Activated CD4-positive, alpha-beta T cell treated with anti-CD3 and anti-CD28 coated beads, Interleukin-2, amount 10 ng/mL, durations not matched to agents 24 days and 14 days (primary cell): ENCODE data around the gene MGAT4B. TPM values are rescaled to one million over a fixed set of nuclear protein-coding genes. Genes with fewer than 3 reads are reported as not detected.
A peak's percentile ranks its signal among the peaks of the same experiment; 100 is the strongest.

ENCODE experiments used
- DNase-seq: peaks from one replicate; pipeline ENCODE4 v3.0.0; 2022
- H3K27ac Mint-ChIP-seq: one replicate; pipeline ENCODE4 v1.8.0; 2022; ENCODE audit warnings: mild to moderate bottlenecking, mixed read lengths
- H3K27me3 Mint-ChIP-seq: one replicate; pipeline ENCODE4 v1.8.0; 2022; ENCODE audit warnings: mixed read lengths
- H3K36me3 Mint-ChIP-seq: one replicate; pipeline ENCODE4 v1.8.0; 2022; ENCODE audit warnings: low read depth, mild to moderate bottlenecking, mixed read lengths
- H3K4me1 Mint-ChIP-seq: one replicate; pipeline ENCODE4 v1.8.0; 2021; ENCODE audit warnings: mixed read lengths
- H3K4me3 Mint-ChIP-seq: one replicate; pipeline ENCODE4 v1.8.0; 2022; ENCODE audit warnings: mild to moderate bottlenecking, moderate library complexity, mixed read lengths
- H3K9me3 Mint-ChIP-seq: one replicate; pipeline ENCODE4 v1.8.0; 2021; ENCODE audit warnings: mixed read lengths
- intact Hi-C: fragments of 100-400 bp; cut with micrococcal nuclease; formaldehyde crosslinking; loops from one replicate; pipeline ENCODE4 v1.15.1; 2023
- total RNA-seq: library from RNA; stranded (reverse); gene quantifications from 2 replicates; pipeline ENCODE4 v1.2.3, GENCODE V29; 2022

MGAT4B gene
- total RNA-seq, 1 donor from 2014 or later = 126 TPM

DNA sequence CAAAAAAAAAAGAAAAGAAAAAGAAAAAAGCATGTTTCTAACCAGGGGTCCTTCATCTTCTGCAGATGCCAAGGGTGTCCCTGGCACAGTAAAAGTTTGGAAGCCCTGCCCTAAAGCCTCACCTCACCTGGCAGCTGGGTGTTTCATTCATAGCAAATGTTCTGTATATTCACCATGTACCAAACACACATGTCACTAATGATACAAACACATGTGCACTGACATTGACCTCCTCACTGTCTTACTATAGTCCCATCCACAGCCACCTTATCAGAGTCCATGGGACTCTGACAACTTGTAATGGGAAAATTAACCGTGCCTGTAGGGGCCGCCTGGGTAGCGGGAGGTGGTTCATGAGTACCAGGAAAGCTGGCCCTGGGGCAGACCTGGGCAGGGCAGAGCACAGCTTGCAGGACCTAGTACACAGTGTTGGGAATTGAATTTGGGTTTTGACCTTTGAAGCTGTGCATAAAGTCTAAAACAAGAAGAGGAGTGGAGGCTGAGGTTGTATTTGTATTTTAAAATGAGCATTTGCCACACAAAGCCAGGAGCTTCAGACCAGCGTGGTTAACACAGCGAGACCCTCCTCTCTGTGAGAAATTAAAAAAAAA is 6.4 kb upstream of the MGAT4B start:
- Mint-ChIP-seq H3K9me3 (no peaks in the 10 kb centered on the region), H3K4me1 (peaks cover 5% of the 10 kb centered on the region), H3K27me3 (no peaks in the 10 kb centered on the region), H3K36me3 (peaks cover 33% of the 10 kb centered on the region), H3K27ac (no peak overlapping the region), H3K4me3 (no peak overlapping the region)
- intact Hi-C loops = no loop called here
- no peak for DNase-seq

DNA sequence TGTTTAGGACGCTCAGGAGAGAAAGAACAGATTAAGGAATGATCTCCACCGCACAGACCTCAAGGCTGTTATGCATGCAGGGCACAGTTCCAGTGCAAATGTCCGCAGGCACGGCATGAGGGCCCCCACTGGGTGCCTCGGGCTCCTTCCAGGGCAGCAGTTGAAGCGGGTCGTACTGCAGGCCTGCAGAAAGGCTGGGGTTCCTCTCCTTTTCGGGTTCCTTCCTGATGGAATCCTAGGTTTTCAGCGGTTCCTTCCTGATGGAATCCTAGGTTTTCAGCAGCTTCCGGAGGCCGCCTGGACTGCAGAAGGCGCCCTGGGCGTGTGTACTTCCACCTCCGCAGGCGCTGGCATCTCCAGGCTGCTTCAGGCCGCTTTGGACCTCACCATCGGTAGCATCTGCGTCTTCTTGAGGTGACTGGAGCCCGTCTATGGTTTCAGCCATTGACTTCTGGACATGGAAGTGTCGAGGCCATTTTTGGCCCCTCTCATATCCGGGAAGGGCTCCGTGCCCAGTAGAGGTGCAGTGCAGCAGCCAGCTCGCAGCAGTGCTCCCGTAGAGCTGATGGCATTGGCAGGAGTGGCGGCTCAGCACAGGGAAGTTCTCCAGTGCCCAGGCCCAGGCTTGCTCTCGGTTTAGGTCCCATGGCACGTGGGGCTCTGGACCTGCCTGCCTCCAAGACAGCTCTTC is 5.6 kb upstream of the MGAT4B start:
- no peak for DNase-seq
- intact Hi-C loops = no loop called here
- H3K4me3 Mint-ChIP-seq = no peak overlapping the region
- H3K36me3 Mint-ChIP-seq = peaks cover 33% of the 10 kb centered on the region
- no peaks in the 10 kb centered on the region for H3K9me3 Mint-ChIP-seq
- H3K27me3 Mint-ChIP-seq = no peaks in the 10 kb centered on the region
- peaks cover 2% of the 10 kb centered on the region for H3K4me1 Mint-ChIP-seq
- no peak overlapping the region for H3K27ac Mint-ChIP-seq

DNA sequence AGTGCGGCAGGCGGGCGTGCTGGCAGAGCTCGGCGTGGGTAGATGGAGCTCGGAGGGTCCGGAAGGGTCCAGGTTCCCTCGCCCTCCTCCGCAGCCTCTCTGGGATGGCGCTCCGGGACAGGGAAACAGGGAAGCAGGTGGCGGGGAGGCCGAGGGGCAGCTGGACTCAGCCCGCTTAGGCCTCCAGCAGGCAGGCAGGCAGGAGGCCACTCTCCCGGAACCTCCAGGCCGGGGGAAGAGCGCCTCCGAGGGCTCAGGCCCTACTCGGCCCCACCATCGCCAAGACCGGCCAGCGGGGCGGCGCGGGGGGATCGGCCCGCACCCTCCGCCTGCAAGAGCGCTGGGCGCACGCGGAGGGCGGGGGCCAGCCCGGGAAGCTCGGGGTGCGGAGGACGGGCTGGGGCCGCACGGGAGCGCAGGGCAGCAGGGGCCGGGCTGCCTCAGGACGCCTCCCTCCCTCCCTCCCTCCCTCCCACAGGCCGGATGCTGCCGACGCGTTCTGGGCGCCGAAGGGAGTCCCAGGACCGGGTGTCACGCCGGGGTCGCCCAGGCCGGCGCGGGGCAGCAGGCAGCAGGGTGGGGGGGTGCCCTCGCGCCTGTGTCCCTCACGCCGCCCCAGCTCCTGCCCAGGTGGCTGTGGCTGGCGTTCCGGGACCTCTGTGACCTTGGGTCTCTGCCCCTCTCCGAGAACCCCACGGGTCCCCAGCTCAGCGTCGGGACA is 977 bp downstream of the MGAT4B start:
- H3K36me3 Mint-ChIP-seq = peaks cover 9% of the 10 kb centered on the region

DNA sequence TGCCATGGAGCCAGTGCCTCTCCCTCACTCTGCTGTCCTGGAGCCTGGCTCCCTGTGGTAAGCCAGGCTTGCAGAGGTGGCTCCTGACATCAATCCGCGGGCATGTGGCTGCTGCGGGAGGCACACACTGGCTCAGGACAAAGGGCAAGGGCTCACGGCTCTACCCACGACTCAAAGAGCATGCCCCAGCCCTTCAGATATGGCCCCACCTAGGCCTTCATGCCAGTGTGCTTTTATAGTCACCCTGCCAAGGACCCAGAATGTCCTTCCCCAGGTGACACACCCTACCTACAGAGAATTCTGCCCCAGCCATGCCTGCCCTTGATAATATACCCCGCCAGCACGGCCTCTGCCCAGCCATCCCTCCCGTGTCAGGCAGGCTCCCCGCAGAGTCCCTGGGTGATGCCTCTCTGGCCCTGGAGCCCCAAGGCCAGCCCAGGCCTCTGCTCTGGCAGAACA is 1.6 kb downstream of the MGAT4B start:
- no peaks in the 10 kb centered on the region for H3K9me3 Mint-ChIP-seq

More for the DNA sequence above, 977 bp downstream of the MGAT4B start:
- Mint-ChIP-seq H3K4me1 (peaks cover 32% of the 10 kb centered on the region), H3K4me3 (peak overlapping the region; percentile 90), H3K27ac (peak overlapping the region; percentile 89), H3K27me3 (no peaks in the 10 kb centered on the region), H3K9me3 (no peaks in the 10 kb centered on the region)
- peak; percentile 85 for DNase-seq
- intact Hi-C loops = loop anchor here (2.0 to 5.0 kb wide), 2 partner anchors 101 to 108 kb away; partner anchors contain the start of genes CANX and TBC1D9B

DNA sequence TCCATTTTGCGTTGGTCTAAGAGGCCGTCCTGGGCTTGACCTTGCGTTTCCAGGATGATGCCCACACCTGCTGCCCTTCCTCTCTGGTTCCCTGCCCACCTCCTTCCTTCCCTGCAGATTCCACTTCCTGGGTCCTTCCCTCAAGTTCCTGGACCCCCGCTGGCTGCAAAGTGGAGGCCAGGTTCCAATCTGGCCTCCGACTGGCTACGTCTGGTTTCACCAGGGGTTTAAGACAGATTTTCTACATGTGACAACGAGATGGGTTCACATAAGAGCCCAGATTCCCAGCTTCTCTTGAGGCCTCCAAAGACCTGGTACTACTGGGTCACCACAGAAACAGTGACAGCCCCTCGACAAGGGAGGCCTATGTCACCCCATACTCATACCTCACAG is 2.1 kb downstream of the MGAT4B start:
- H3K36me3 Mint-ChIP-seq = peaks cover 11% of the 10 kb centered on the region
- peak overlapping the region; percentile 89 for H3K27ac Mint-ChIP-seq
- H3K27me3 Mint-ChIP-seq = no peaks in the 10 kb centered on the region
- no peak for DNase-seq
- H3K4me1 Mint-ChIP-seq = peaks cover 32% of the 10 kb centered on the region
- intact Hi-C loops = loop anchor here (5.0 kb wide), 1 partner anchor 33 kb away; no protein-coding TSS in a partner anchor
- H3K4me3 Mint-ChIP-seq = peak overlapping the region; percentile 90
- no peaks in the 10 kb centered on the region for H3K9me3 Mint-ChIP-seq

More for the DNA sequence above, 1.6 kb downstream of the MGAT4B start:
- peak overlapping the region; percentile 90 for H3K4me3 Mint-ChIP-seq
- peak overlapping the region; percentile 89 for H3K27ac Mint-ChIP-seq
- DNase-seq = peak; percentile 64
- peaks cover 32% of the 10 kb centered on the region for H3K4me1 Mint-ChIP-seq
- peaks cover 8% of the 10 kb centered on the region for H3K36me3 Mint-ChIP-seq
- no peaks in the 10 kb centered on the region for H3K27me3 Mint-ChIP-seq
- intact Hi-C loops = loop anchor here (5.0 kb wide), 1 partner anchor 108 kb away; the partner anchor contains the start of gene CANX

- Mint-ChIP-seq H3K4me3 (peak overlapping the region; percentile 90), H3K27me3 (no peaks in the 10 kb centered on the region), H3K27ac (peak overlapping the region; percentile 86), H3K36me3 (peaks cover 18% of the 10 kb centered on the region), H3K9me3 (no peaks in the 10 kb centered on the region), H3K4me1 (peaks cover 32% of the 10 kb centered on the region)
- intact Hi-C loops = loop anchor here (1.0 to 5.0 kb wide), 3 partner anchors 17 to 54 kb away; partner anchors contain the start of gene MRNIP
- DNase-seq = peak; percentile 70
Observed at GRCh38 chr5:179803651-179804554, 2.8 kb downstream of the MGAT4B start.

DNA sequence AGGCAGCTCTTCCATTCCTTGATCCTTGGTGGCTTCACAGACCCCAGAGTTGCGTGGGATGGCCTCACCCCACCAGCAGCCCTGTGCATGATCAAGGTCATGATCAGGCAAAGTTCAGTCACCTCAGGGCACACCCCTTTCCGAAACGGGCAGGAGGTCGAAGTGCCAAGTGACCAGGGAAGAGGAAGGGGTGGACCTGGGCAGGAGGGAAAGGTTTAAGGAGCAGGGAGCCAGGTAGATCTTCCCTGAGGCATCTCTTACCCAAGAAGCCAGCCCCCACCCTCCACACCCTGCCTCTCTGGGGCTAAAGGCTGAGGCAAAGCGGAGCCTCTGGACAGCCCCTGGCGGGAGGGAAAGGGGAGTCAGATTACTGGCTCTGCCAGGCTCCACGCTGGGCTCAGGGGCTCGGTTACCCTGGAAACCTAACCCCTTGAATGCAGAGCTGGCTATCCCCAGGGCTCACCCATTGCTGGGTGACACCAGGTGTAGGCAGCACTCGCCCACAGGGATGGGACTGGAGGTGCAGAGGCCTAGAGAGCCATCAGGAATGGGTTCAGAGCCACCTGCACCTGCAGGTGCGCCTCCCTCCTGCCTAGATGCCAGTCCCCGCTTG is 3.6 kb downstream of the MGAT4B start:
- peaks cover 20% of the 10 kb centered on the region for H3K36me3 Mint-ChIP-seq
- H3K9me3 Mint-ChIP-seq = no peaks in the 10 kb centered on the region
- H3K4me1 Mint-ChIP-seq = peaks cover 32% of the 10 kb centered on the region
- DNase-seq = peak; percentile 59
- no peaks in the 10 kb centered on the region for H3K27me3 Mint-ChIP-seq
- H3K4me3 Mint-ChIP-seq = peak overlapping the region; percentile 90
- H3K27ac Mint-ChIP-seq = peak overlapping the region; percentile 55
- intact Hi-C loops = loop anchor here (1.0 to 5.0 kb wide), 3 partner anchors 18 to 55 kb away; partner anchors contain the start of gene MRNIP

DNA sequence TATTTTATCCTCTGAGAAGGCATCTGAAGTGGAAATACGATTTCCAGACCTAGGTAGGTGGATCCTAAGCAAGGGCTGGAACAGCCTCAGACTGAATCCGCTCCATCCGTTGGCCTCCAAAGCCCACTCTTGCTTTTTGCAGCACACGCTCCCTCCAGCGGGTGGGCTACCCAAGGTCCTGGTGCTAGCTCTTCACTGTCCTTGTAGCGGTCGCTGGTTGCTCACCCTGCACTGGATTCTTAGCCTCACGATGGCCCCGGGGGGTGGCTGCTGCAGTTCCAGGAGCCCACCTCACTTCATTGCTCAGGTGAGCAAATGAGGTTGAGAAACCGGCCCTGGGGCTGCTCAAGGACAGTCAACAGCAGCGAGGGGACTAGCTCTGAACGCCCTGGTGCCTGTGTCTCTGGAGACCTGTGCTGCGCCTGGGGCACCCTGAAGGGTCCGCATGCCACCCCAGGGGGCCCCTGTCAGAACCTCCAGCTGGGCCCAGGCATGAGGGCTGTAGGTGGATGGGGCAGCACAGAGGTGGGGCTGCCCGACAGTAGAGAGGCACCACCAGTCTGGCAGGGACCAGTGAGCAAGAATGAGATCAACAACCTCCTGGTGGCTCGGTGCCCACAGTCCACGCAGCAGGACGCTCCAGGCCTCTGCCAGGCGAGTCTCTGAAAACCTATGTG is 4.3 kb downstream of the MGAT4B start:
- no peak overlapping the region for H3K4me3 Mint-ChIP-seq
- H3K27me3 Mint-ChIP-seq = no peaks in the 10 kb centered on the region
- H3K4me1 Mint-ChIP-seq = peaks cover 32% of the 10 kb centered on the region
- H3K27ac Mint-ChIP-seq = peak overlapping the region; percentile 55
- DNase-seq = peak; percentile 58
- no peaks in the 10 kb centered on the region for H3K9me3 Mint-ChIP-seq
- intact Hi-C loops = loop anchor here (5.0 kb wide), 1 partner anchor 35 kb away; no protein-coding TSS in a partner anchor
- peaks cover 23% of the 10 kb centered on the region for H3K36me3 Mint-ChIP-seq

DNA sequence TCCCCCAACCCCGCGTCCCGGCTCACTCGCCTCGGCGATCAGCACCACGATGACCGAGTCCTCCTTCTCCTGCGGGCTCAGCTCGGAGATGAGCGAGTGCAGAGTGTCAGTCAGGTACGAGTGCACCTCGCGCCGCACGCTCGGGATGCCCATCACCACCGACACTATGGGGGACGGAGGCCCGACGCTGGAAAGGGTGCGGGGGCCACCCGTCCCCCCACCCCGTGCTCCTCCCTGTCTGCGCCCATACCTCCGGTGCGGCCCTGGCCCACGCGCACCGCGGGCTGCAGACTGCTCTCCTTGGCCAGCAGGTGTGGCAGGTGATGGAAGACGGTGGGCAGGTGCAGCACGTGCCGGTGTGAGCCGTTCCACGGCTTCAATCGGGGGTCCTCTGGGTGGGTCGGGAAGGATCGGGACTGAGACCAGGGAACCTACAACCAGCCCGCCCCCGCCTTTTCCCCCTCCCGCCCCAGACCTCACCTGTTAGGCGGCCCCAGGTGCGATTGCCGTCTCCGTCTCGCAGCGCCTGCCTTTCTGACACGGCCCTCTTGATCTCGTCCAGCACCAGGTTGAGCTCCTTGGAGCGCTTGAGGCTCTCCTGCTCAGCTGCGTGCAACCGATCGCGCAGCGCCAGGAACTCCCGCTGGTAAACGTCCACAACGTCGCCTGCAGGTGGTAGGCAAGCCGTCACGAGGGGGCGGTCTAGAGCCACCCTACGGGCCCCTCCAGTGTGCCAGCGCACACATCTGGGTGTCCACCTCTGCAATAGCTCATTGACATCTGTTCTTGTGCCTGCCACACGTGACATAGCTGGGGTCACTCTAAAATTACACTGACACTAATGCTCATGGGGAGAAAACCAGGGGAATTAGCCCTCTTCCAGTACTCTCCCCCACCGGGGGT is 5.1 kb downstream of the MGAT4B start:
- Mint-ChIP-seq H3K36me3 (peaks cover 30% of the 10 kb centered on the region), H3K27ac (no peak overlapping the region), H3K9me3 (no peaks in the 10 kb centered on the region), H3K4me3 (peak overlapping the region; percentile 29), H3K27me3 (no peaks in the 10 kb centered on the region), H3K4me1 (peaks cover 37% of the 10 kb centered on the region)
- intact Hi-C loops = loop anchor here (5.0 kb wide), 1 partner anchor 36 kb away; no protein-coding TSS in a partner anchor
- DNase-seq = peak; percentile 95

- peak; percentile 58 for DNase-seq
- Mint-ChIP-seq H3K4me1 (peaks cover 37% of the 10 kb centered on the region), H3K9me3 (no peaks in the 10 kb centered on the region), H3K27me3 (no peaks in the 10 kb centered on the region), H3K27ac (no peak overlapping the region), H3K4me3 (no peak overlapping the region), H3K36me3 (peaks cover 31% of the 10 kb centered on the region)
- intact Hi-C loops = loop anchor here (5.0 kb wide), 1 partner anchor 37 kb away; no protein-coding TSS in a partner anchor
Observed at GRCh38 chr5:179800696-179801201, 5.9 kb downstream of the MGAT4B start.

GRCh38 chr5:179800071-179800695 is 6.5 kb downstream of the MGAT4B start:
- H3K9me3 Mint-ChIP-seq = no peaks in the 10 kb centered on the region
- H3K4me1 Mint-ChIP-seq = peaks cover 35% of the 10 kb centered on the region
- peak; percentile 58 for DNase-seq
- intact Hi-C loops = loop anchor here (5.0 kb wide), 1 partner anchor 37 kb away; no protein-coding TSS in a partner anchor
- H3K27me3 Mint-ChIP-seq = no peaks in the 10 kb centered on the region
- H3K4me3 Mint-ChIP-seq = no peak overlapping the region
- peaks cover 31% of the 10 kb centered on the region for H3K36me3 Mint-ChIP-seq
- H3K27ac Mint-ChIP-seq = no peak overlapping the region
